Activated naive CD4-positive, alpha-beta T cell treated with anti-CD3 and anti-CD28 coated beads, Interleukin-2, amount 50 U/mL, for 24 hours (primary cell): ENCODE data around the gene MAPK14.

Source experiments
- H3K27ac Mint-ChIP-seq: one replicate; pipeline ENCODE4 v1.8.0; 2021; ENCODE audit warnings: mild to moderate bottlenecking, mixed read lengths
- H3K27me3 Mint-ChIP-seq: one replicate; pipeline ENCODE4 v1.8.0; 2021; ENCODE audit warnings: mixed read lengths
- H3K36me3 Mint-ChIP-seq: one replicate; pipeline ENCODE4 v1.8.0; 2021; ENCODE audit warnings: mixed read lengths
- H3K4me1 Mint-ChIP-seq: one replicate; pipeline ENCODE4 v1.8.0; 2021; ENCODE audit warnings: mixed read lengths
- H3K4me3 Mint-ChIP-seq: one replicate; pipeline ENCODE4 v1.8.0; 2021; ENCODE audit warnings: mild to moderate bottlenecking, mixed read lengths
- H3K9me3 Mint-ChIP-seq: one replicate; pipeline ENCODE4 v1.8.0; 2021; ENCODE audit warnings: mixed read lengths

Gene MAPK14

DNA sequence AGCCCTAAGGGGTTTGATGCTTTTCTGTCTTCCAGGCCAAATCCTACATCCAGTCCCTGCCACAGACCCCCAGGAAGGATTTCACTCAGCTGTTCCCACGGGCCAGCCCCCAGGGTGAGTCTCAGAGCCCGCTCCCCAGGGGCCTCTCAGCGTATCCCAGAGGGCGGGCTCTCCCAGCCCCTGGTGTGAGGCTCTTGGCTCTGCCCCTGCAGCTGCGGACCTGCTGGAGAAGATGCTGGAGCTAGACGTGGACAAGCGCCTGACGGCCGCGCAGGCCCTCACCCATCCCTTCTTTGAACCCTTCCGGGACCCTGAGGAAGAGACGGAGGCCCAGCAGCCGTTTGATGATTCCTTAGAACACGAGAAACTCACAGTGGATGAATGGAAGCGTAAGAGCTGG lies 111.1 kb downstream of the MAPK14 start:
- Mint-ChIP-seq H3K4me1 (peaks cover 19% of the 10 kb centered on the region), H3K9me3 (no peaks in the 10 kb centered on the region), H3K27ac (no peak overlapping the region), H3K27me3 (no peaks in the 10 kb centered on the region), H3K4me3 (no peak overlapping the region), H3K36me3 (peaks cover 8% of the 10 kb centered on the region)

DNA sequence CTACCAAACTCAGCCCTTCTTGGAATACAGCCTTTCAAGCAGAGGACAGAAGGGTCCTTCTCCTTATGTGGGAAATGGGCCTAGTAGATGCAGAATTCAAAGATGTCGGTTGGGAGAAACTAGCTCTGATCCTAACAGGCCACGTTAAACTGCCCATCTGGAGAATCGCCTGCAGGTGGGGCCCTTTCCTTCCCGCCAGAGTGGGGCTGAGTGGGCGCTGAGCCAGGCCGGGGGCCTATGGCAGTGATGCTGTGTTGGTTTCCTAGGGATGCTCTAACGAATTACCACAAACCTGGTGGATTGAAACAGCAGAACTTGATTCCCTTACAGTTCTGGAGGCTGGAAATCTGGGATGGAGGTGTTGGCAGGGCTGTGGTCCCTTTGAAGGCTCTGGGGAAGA lies 111.8 kb downstream of the MAPK14 start:
- Mint-ChIP-seq H3K27ac (peak overlapping the region; percentile 84), H3K36me3 (peaks cover 6% of the 10 kb centered on the region), H3K9me3 (no peaks in the 10 kb centered on the region), H3K4me3 (no peak overlapping the region), H3K4me1 (peaks cover 16% of the 10 kb centered on the region), H3K27me3 (no peaks in the 10 kb centered on the region)

DNA sequence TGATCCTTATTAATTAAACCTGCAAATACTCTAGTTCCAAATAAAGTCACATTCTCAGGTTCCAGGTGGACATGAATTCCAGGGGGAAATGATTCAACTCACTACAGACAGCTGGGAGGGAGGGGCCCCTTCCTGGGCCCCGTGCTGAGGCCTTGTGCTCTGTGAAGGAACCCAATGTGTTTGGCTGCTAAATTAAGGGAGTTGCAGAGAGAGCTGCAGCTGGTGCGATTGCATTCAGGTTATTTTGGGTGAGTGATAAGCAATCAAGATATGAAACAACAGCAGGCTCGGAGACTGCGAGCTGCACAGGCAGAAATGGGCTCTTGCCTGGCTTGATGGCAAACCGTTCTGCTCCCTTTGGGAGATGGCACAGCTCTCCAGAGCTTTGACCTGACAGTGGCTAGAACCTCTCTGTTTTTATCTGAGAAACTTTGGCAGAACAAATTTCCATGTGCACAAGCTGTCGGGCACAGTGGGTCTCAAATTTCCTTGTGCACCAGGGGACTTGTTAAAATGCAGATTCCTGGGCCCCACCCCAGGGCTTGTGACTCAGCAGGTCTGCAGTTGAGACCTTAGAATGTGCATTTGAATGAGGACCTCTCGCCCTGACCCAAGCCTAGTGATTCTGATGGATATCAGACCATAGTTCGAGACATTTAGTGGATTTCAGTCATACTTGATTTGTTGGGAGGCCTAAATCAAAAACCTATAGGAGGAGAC lies 112.5 kb downstream of the MAPK14 start:
- H3K36me3 Mint-ChIP-seq, result peaks cover 5% of the 10 kb centered on the region

GRCh38 chr6:36141091-36141490 lies 113.5 kb downstream of the MAPK14 start:
- Mint-ChIP-seq H3K9me3 (no peaks in the 10 kb centered on the region), H3K36me3 (peaks cover 4% of the 10 kb centered on the region), H3K4me3 (no peak overlapping the region), H3K27ac (no peak overlapping the region), H3K27me3 (no peaks in the 10 kb centered on the region), H3K4me1 (peaks cover 13% of the 10 kb centered on the region)

More for the DNA sequence above, 112.5 kb downstream of the MAPK14 start:
- no peaks in the 10 kb centered on the region for H3K27me3 Mint-ChIP-seq
- H3K4me3 Mint-ChIP-seq, result no peak overlapping the region
- H3K27ac Mint-ChIP-seq, result peak overlapping the region; percentile 84
- no peaks in the 10 kb centered on the region for H3K9me3 Mint-ChIP-seq
- H3K4me1 Mint-ChIP-seq, result peaks cover 14% of the 10 kb centered on the region

DNA sequence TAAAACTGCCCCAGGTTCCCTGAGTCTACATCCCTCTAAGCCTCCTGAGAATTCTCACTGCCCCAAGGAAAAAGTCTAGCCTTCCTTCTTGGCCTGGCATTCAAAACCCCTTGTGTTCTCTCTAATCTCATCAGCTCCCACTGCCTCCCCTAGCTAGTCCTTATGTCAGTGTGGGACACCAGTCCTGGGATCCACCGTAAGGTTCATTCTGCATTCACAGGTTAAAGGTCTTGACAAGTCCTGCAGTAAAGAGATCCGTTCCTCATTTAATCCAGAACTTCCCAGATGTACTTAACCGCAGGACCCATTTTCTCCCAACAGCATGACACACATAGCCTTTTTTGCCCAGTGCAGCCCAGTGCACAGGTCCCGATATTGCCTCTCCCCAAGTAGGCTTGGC lies 114.4 kb downstream of the MAPK14 start:
- H3K36me3 Mint-ChIP-seq, result peaks cover 2% of the 10 kb centered on the region
- no peaks in the 10 kb centered on the region for H3K9me3 Mint-ChIP-seq
- H3K4me1 Mint-ChIP-seq, result peaks cover 17% of the 10 kb centered on the region
- H3K27me3 Mint-ChIP-seq, result no peaks in the 10 kb centered on the region
- H3K4me3 Mint-ChIP-seq, result no peak overlapping the region
- H3K27ac Mint-ChIP-seq, result peak overlapping the region; percentile 57

DNA sequence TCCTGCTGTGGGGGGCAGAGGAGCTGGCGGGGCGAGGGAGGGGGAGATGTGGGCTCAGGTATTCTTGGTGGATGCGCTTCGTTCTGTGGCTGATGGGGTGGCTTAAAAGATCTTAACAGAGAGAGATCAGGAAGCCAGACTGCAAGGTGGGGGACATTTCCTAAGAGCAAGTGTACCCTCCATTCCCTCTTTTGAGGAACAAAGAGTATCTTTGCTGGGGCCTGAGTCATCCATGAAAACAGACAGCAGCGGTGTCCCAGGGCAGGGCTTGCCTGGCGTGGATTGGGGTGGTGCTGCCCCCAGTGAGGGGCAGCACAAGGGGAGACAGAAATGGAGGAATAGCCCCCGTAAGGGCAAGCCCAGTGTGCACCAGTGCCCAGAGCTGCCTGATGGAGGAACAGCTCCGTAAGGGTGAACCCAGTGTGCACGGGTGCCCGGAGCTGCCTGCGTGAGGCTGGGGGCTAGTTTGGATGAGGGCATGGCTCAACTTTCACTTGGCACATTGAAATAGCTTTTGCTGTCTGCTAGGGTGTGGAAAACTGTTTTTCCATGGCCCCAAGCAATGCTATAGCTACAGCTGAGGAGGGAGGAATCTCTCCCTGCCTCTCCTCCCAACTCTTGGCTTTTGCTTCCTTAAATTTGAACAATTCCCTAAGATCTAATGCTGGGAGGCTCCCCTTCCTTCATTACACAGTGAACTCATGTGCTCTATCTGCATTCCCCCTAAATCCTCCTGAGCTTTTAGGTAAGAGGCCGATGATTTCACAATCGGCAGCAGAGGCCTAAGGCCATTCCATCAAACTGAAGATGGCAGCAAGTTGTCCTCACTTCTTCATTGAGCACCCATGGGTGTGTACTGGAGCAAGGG lies 115.6 kb downstream of the MAPK14 start:
- H3K36me3 Mint-ChIP-seq, result peaks cover 3% of the 10 kb centered on the region
- no peaks in the 10 kb centered on the region for H3K27me3 Mint-ChIP-seq
- peaks cover 1% of the 10 kb centered on the region for H3K9me3 Mint-ChIP-seq
- H3K27ac Mint-ChIP-seq, result peak overlapping the region; percentile 23
- peaks cover 27% of the 10 kb centered on the region for H3K4me1 Mint-ChIP-seq
- H3K4me3 Mint-ChIP-seq, result no peak overlapping the region

- no peak overlapping the region for H3K4me3 Mint-ChIP-seq
- peaks cover 3% of the 10 kb centered on the region for H3K36me3 Mint-ChIP-seq
- no peaks in the 10 kb centered on the region for H3K27me3 Mint-ChIP-seq
- H3K4me1 Mint-ChIP-seq, result peaks cover 21% of the 10 kb centered on the region
- H3K27ac Mint-ChIP-seq, result no peak overlapping the region
- peaks cover 4% of the 10 kb centered on the region for H3K9me3 Mint-ChIP-seq
These were observed 117.9 kb downstream of the MAPK14 start for GRCh38 chr6:36145495-36145894.

DNA sequence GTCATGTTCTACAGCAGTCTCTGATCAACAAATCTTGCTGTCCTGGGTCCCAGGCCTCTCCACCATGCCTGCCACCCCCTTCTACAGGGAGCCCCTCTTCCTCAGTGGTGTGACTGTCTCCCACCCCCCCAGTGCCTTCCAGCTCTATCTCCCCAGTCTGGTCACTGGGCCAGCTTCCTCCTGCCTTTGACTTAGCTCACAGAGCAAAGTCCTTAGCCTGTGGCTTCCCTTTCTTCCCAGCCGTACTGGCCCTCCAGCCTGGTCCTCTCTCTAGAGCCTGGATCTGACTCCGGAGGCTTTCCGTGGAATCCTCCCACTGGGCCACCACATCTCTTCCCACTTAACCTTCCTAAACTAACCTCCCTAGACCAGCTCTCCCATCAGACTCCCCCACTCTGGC lies 119.7 kb downstream of the MAPK14 start:
- Mint-ChIP-seq H3K36me3 (peaks cover 3% of the 10 kb centered on the region), H3K27ac (no peak overlapping the region), H3K9me3 (peaks cover 4% of the 10 kb centered on the region)

DNA sequence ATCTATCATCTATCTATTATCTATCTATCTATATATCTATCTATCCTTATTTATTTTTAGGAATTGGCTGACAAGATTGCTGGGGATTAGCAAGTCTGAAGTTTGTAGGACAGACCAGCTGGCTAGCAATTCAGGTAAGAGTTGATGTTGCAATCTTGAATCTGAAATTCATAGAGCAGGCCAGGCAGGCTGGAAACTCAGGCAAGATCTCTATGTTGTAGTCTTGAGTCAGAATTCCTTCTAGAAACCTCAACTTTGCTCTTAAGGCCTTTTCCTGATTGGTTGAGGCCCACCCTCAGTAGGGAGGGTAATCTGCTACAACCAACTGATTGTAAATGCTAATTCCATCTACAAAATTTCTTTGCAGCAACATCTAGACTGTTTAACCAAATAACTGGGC lies 121.9 kb downstream of the MAPK14 start:
- H3K27me3 Mint-ChIP-seq, result no peaks in the 10 kb centered on the region
- peaks cover 14% of the 10 kb centered on the region for H3K4me1 Mint-ChIP-seq
- peaks cover 4% of the 10 kb centered on the region for H3K9me3 Mint-ChIP-seq
- H3K4me3 Mint-ChIP-seq, result no peak overlapping the region
- H3K36me3 Mint-ChIP-seq, result peaks cover 9% of the 10 kb centered on the region
- no peak overlapping the region for H3K27ac Mint-ChIP-seq

More for the DNA sequence above, 119.7 kb downstream of the MAPK14 start:
- H3K4me3 Mint-ChIP-seq, result no peak overlapping the region
- H3K4me1 Mint-ChIP-seq, result peaks cover 14% of the 10 kb centered on the region
- no peaks in the 10 kb centered on the region for H3K27me3 Mint-ChIP-seq

DNA sequence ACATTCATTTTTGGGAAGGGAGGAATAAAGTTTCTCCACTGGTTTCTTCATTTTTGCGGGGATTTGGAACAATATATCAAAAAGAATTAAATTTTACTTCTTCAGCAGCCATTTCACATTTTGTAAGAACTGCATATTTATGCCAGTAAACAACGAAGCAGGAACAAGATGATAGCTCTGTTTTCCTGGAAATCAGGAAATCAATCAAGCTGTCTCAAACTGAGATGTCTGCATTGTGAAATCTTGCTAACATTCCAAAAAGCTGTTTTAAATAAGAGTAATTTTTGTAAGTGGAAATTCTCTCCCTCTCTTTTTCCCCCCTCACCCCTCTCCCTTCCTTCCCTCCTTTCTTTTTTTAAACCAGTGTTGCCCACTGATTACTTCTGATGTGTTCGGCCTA lies 122.7 kb downstream of the MAPK14 start:
- H3K4me3 Mint-ChIP-seq, result no peak overlapping the region
- no peak overlapping the region for H3K27ac Mint-ChIP-seq
- peaks cover 14% of the 10 kb centered on the region for H3K4me1 Mint-ChIP-seq
- peaks cover 4% of the 10 kb centered on the region for H3K9me3 Mint-ChIP-seq
- H3K36me3 Mint-ChIP-seq, result peaks cover 9% of the 10 kb centered on the region
- H3K27me3 Mint-ChIP-seq, result no peaks in the 10 kb centered on the region

- Mint-ChIP-seq H3K36me3 (peaks cover 12% of the 10 kb centered on the region), H3K9me3 (no peaks in the 10 kb centered on the region), H3K4me3 (no peak overlapping the region), H3K27me3 (no peaks in the 10 kb centered on the region), H3K4me1 (no peaks in the 10 kb centered on the region), H3K27ac (no peak overlapping the region)
These were observed 126.7 kb downstream of the MAPK14 start for GRCh38 chr6:36154286-36154685.

- peaks cover 7% of the 10 kb centered on the region for H3K9me3 Mint-ChIP-seq
- H3K4me1 Mint-ChIP-seq, result no peaks in the 10 kb centered on the region
- H3K27me3 Mint-ChIP-seq, result no peaks in the 10 kb centered on the region
- H3K27ac Mint-ChIP-seq, result no peak overlapping the region
- peaks cover 18% of the 10 kb centered on the region for H3K36me3 Mint-ChIP-seq
- H3K4me3 Mint-ChIP-seq, result no peak overlapping the region
These were observed 128.1 kb downstream of the MAPK14 start for GRCh38 chr6:36155662-36156061.

DNA sequence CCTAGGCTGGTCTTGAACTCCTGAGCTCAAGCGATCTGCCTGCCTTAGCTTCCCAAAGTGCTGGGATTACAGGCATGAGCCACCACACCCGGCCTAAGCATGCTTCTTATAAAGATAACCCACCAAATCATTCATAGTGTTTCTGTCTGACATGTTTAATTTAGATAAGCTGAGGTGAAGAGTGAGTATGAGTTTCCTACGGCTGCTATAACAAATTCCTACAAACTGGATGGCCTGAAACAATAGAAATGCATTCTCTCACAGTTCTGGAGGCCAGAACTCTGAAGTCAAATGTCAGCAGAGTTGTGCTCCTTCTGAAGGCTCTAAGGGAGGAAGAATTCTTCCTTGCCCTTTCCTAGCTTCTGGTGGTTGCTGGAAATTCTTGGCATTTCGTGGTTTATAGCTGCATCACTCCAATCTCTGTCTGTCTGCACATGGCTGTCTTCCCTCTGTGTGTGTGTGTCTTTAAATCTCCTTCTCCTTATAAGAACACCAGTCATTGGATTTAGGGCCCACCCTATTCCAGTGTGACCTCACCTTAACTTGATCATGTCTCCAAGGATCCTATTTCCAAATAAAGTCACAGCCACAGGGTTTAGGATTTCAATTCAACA lies 132.6 kb downstream of the MAPK14 start:
- no peak overlapping the region for H3K4me3 Mint-ChIP-seq
- peaks cover 7% of the 10 kb centered on the region for H3K9me3 Mint-ChIP-seq
- no peak overlapping the region for H3K27ac Mint-ChIP-seq
- no peaks in the 10 kb centered on the region for H3K4me1 Mint-ChIP-seq
- peaks cover 12% of the 10 kb centered on the region for H3K36me3 Mint-ChIP-seq
- H3K27me3 Mint-ChIP-seq, result no peaks in the 10 kb centered on the region
